HG03439 (cell line): ENCODE measurements around the gene TRABD2B.
A peak's percentile ranks its signal among the peaks of the same experiment; 100 is the strongest.

Experiments
- ATAC-seq: cut with Tn5 transposase; IDR thresholded peaks from one replicate; pipeline ENCODE4 v1.9.1; 2021; ENCODE audit warnings: mild to moderate bottlenecking, moderate library complexity; ENCODE audit not compliant: unreplicated experiment

Gene TRABD2B

GRCh38 chr1:47742890-47743760 is 254.1 kb downstream of the TRABD2B start:
- no peak for ATAC-seq

- ATAC-seq, result no peak
Observed at GRCh38 chr1:47738560-47739182, 258.5 kb downstream of the TRABD2B start.

GRCh38 chr1:47732489-47732888 is 264.7 kb downstream of the TRABD2B start:
- ATAC-seq, result no peak

GRCh38 chr1:47731730-47732129 is 265.5 kb downstream of the TRABD2B start:
- no peak for ATAC-seq

- no peak for ATAC-seq
Observed at GRCh38 chr1:47729685-47730084, 267.5 kb downstream of the TRABD2B start.

- no peak for ATAC-seq
Observed at GRCh38 chr1:47727697-47728085, 269.5 kb downstream of the TRABD2B start.

GRCh38 chr1:47727051-47727696 is 270.0 kb downstream of the TRABD2B start:
- ATAC-seq, result no peak

GRCh38 chr1:47725992-47726855 is 271.0 kb downstream of the TRABD2B start:
- ATAC-seq, result peak; percentile 86

GRCh38 chr1:47725511-47725991 is 271.6 kb downstream of the TRABD2B start:
- ATAC-seq, result no peak

GRCh38 chr1:47725000-47725473 is 272.1 kb downstream of the TRABD2B start:
- no peak for ATAC-seq

GRCh38 chr1:47724432-47724999 is 272.7 kb downstream of the TRABD2B start:
- no peak for ATAC-seq

- no peak for ATAC-seq
Observed at GRCh38 chr1:47722909-47723580, 274.1 kb downstream of the TRABD2B start.

- no peak for ATAC-seq
Observed at GRCh38 chr1:47722101-47722500, 275.1 kb downstream of the TRABD2B start.

GRCh38 chr1:47720111-47720510 is 277.1 kb downstream of the TRABD2B start:
- ATAC-seq, result no peak

GRCh38 chr1:47717341-47717740 is 279.8 kb downstream of the TRABD2B start:
- no peak for ATAC-seq

GRCh38 chr1:47713975-47714767 is 283.0 kb downstream of the TRABD2B start:
- no peak for ATAC-seq

GRCh38 chr1:47713333-47713953 is 283.7 kb downstream of the TRABD2B start:
- no peak for ATAC-seq

GRCh38 chr1:47712596-47713299 is 284.4 kb downstream of the TRABD2B start:
- no peak for ATAC-seq
